HUES64 (cell line): ENCODE data around the gene AP1S3.
A peak's percentile ranks its signal among the peaks of the same experiment; 100 is the strongest.

ENCODE experiments used
- H3K27ac ChIP-seq: 2 replicates; pipeline ENCODE4 v1.7.0; 2013; ENCODE audit warnings: low read depth, low read length, inconsistent platforms
- H3K27me3 ChIP-seq: 2 replicates; pipeline ENCODE4 v1.6.1; 2013; ENCODE audit warnings: mild to moderate bottlenecking, low read length; ENCODE audit not compliant: insufficient read depth
- H3K36me3 ChIP-seq: 2 replicates; pipeline ENCODE4 v1.6.1; 2013; ENCODE audit warnings: mild to moderate bottlenecking, low read length; ENCODE audit not compliant: insufficient read depth
- H3K4me1 ChIP-seq: 2 replicates; pipeline ENCODE4 v1.6.1; 2013; ENCODE audit warnings: mild to moderate bottlenecking, low read length, moderate library complexity; ENCODE audit not compliant: insufficient read depth
- H3K4me3 ChIP-seq: 2 replicates; pipeline ENCODE4 v1.5.1; 2013; ENCODE audit warnings: mild to moderate bottlenecking, low read length, moderate library complexity
- H3K9ac ChIP-seq: 2 replicates; pipeline ENCODE4 v1.6.1; 2013; ENCODE audit warnings: mild to moderate bottlenecking, low read depth, low read length
- H3K9me3 ChIP-seq: 2 replicates; pipeline ENCODE4 v1.6.1; 2013; ENCODE audit warnings: low read depth, low read length; ENCODE audit not compliant: insufficient read depth
- WGBS: fragments of 150-250, 120-280 bp; methylation state at CpG from one replicate; pipeline ENCODE4 v1.1.7; 2013; ENCODE audit warnings: missing lambda C conversion rate; 5-methylcytosine and 5-hydroxymethylcytosine counted together

The AP1S3 gene

DNA sequence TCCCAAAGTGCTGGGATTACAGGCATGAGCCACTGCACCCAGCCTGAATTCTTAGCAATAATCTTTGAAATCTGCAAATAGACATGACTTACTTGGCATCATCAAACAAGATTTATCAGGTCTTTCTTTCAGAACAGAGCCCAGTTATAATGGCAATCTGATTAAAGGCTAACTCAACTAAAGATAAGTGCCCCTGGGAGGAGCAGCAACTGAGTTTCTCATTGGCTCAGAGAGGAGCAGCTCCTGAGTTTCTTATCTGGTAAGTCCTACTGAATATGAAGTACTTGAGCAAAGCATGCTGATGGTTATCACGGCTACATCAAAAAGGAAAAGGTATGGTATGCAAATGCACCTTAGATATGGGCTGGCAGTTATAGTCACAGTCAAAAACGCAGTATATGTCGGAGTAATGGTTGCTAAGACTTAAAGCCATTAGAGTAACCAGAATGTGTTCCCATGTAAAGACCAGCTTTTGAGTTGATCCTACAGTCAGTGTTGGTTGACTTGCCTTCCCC, 15.0 kb upstream of the AP1S3 start:
- Histone ChIP-seq H3K9me3 (peaks cover 5% of the 10 kb centered on the region), H3K4me3 (no peak overlapping the region), H3K4me1 (no peaks in the 10 kb centered on the region), H3K27ac (no peak overlapping the region), H3K27me3 (no peaks in the 10 kb centered on the region), H3K9ac (no peak overlapping the region), H3K36me3 (no peaks in the 10 kb centered on the region)
- WGBS = 89% methylated on average over 3 of the region's 3 CpGs

DNA sequence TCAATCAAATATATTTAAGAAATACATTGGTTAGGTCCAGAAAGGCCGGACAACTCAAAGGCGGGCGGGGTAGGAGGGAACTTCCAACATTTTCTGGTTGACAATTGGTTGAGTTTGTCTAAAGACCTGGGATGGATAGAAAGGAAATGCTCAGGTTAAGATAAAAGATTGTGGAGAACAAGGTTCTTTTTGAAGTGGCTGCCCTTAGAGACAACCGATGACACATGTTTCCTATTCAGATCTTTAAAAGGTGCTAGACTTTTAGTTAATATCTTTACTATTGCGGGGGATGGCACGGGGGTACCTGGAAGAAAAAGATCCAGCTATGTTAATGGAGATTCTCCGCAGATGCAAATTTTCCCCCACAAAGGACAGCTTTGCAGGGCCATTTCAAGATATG, 10.0 kb upstream of the AP1S3 start:
- WGBS = 92% methylated on average over 7 of the region's 7 CpGs
- Histone ChIP-seq H3K9ac (no peak overlapping the region), H3K4me1 (no peaks in the 10 kb centered on the region), H3K27me3 (no peaks in the 10 kb centered on the region), H3K9me3 (peaks cover 5% of the 10 kb centered on the region), H3K4me3 (no peak overlapping the region), H3K27ac (no peak overlapping the region), H3K36me3 (no peaks in the 10 kb centered on the region)

DNA sequence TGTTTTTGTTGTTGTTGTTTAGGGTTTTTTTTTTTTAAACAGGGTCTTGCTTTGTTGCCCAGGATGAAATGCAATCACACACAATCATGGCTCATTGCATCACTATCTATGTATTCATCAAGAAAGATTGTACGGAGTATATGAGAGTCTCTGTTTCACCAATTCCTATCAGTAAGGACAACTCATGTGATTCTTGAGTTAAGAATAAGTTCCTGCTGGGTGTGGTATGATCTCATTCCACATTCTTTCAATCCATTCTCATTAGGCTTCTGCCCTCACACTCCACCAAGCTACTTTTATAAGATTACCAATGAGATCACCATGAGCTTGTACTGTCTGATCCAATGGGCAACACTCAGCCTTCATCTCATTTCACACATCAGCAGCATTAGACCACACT, 9.1 kb upstream of the AP1S3 start:
- Histone ChIP-seq H3K27ac (no peak overlapping the region), H3K27me3 (no peaks in the 10 kb centered on the region), H3K4me3 (no peak overlapping the region), H3K9me3 (peaks cover 5% of the 10 kb centered on the region), H3K4me1 (no peaks in the 10 kb centered on the region), H3K9ac (no peak overlapping the region), H3K36me3 (no peaks in the 10 kb centered on the region)
- WGBS = 100% methylated on average over 1 of the region's 1 CpG

DNA sequence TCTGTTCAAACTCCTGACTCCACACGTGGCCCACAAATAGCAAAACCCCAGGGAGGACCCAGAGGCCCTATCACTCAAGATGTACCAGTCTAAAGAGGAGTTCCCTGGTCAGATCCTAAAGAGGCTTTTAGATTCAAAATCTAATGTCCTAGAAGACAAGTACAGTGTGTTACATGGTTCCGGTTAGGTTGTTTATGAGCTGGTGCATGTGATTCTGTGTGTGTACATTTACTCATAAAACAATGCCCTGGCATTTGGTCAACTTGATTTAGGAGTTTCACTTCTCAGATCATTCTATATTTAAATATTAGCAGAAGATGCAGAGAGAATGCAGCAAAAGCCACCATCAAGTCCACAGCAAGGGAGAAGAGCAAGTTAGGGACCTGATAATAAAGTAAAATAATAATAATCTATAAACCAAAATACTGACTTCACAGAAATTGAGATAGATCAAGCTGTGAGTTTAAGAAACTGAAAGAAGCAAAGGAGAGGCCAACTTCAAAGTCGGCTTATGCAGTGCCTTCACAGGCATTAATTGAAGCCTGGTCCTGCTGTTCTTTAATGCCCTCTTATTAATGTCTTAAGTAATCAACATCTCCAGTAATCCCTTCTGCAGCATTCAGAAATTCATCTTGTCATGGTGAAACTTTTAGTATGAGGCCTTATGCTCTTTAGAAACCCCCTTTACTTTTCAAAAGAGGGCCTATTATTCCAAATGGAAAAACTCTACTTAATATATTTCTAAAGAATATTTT, 4.2 kb upstream of the AP1S3 start:
- no peak overlapping the region for H3K27ac ChIP-seq
- no peaks in the 10 kb centered on the region for H3K9me3 ChIP-seq
- no peak overlapping the region for H3K9ac ChIP-seq
- H3K27me3 ChIP-seq = peaks cover 2% of the 10 kb centered on the region; the same call in 1 of the 2 replicates
- H3K4me1 ChIP-seq = peaks cover 10% of the 10 kb centered on the region
- H3K4me3 ChIP-seq = no peak overlapping the region
- no peaks in the 10 kb centered on the region for H3K36me3 ChIP-seq
- WGBS = 85% methylated on average over 3 of the region's 3 CpGs

DNA sequence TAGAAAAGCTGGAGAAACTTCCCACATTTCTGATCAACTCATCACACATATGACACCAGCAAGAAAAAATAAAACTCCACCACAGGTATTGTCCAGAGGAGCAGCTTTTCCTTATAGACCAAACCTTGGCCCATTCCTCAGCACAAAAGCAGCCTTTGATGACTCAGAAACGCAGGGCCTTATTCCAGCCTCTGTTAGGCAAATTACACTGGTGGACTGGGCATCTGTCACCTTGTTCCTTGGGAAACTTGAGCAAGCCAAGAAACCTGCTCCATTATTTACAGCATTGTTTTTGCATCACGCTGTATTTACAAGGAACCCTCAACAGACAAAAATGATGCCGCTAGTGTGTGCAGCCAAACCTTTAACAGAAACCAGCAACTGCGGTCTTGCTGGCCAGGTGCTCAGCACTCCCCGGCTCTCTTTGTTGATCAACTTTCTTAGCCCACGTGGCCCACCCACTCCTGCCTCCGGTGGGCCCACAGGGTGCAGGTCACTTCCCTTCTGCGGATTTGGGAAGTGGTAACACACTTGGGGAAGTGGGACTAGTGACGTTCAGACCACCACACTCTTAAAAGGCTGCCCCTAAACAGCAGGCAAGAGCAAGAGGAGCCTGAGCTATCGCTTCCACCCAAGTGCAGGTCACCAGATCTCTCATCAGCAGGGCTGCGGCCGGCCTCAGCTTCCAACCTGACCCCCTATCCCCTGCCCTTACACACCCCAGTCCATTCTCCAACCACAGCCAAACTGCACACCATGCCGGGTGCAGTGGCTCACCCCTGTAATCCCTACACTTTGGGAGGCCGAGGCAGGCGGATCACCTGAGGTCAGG, 1.5 kb downstream of the AP1S3 start:
- no peak overlapping the region for H3K27ac ChIP-seq
- peak overlapping the region; percentile 84; the same call in 1 of the 2 replicates for H3K4me3 ChIP-seq
- H3K9me3 ChIP-seq = no peaks in the 10 kb centered on the region
- H3K4me1 ChIP-seq = peaks cover 29% of the 10 kb centered on the region
- no peak overlapping the region for H3K9ac ChIP-seq
- no peaks in the 10 kb centered on the region for H3K36me3 ChIP-seq
- 79% methylated on average over 15 of the region's 15 CpGs for WGBS
- peaks cover 4% of the 10 kb centered on the region; the same call in 1 of the 2 replicates for H3K27me3 ChIP-seq

DNA sequence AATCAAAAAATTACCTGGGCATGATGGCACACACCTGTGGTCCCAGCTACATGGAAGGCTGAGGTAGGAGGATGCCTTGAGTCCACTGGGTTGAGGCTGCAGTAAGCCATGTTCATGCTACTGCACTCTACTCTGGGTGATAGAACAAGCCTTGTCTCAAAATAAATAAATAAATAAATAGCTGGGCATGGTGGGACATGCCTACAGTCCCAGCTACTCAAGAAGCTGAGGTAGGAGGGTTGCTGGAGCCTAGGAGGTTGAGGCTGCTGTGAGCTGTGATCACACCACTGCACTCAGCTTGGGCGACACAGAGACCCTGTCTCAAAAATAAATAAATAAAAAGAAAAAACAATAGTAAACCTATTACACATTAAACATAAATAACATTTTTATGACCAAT, 3.0 kb downstream of the AP1S3 start:
- no peak overlapping the region for H3K27ac ChIP-seq

DNA sequence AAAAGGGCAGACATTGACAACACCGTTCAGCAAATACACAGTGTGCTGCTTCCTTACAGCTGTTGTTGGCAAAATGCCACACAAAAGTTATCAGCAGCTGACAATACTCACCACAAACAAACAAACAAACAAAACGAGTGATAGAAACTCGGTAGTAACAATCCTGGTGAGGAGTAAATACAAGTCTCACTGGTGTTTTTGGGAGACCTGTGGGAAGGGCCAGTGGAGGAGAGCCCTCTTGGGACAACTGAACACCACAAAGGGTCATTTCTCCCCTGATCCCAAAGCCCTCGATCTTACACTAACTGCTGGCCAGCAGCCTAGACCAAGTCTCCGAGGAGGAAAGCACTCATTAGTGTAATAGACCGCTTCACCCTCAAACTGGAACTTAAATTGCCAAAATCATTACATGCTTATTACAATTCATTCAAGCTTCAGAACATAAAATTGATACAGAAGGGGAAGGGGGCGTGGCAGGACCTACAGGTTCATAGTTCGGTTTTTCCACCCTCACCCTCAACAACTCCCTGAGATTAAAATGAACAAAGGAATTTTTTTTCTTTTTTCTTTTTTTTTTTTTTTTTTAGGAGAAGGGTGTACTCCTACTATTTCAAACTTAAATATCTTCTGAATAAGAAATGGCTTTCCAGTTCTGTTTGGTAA, 5.0 kb downstream of the AP1S3 start:
- Histone ChIP-seq H3K9ac (no peak overlapping the region), H3K27ac (no peak overlapping the region)

More for the DNA sequence above, 3.0 kb downstream of the AP1S3 start:
- Histone ChIP-seq H3K9ac (no peak overlapping the region), H3K4me1 (peaks cover 29% of the 10 kb centered on the region), H3K27me3 (peaks cover 4% of the 10 kb centered on the region; the same call in 1 of the 2 replicates), H3K9me3 (no peaks in the 10 kb centered on the region), H3K4me3 (no peak overlapping the region), H3K36me3 (no peaks in the 10 kb centered on the region)
- WGBS = no CpG with 5 or more reads among the region's 1 CpG

DNA sequence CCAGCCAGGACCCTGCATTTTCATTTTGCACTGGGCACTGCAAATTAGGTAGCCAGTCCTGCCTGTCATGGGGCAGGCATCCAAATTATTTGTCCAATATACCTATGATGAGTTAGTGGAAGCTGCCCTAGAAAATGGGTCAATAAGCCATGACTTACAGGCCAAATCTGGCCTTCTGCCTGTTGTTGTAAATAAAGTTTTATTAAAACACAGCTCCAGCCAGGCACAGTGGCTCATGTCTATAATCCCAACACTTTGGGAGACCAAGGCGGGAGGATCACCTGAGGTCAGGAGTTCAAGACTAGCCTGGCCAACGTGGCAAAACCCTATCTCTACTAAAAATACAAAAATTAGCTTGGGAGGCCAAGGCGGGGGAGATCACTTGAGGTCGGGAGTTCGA, 8.3 kb downstream of the AP1S3 start:
- Histone ChIP-seq H3K27ac (no peak overlapping the region), H3K4me3 (no peak overlapping the region), H3K9me3 (no peaks in the 10 kb centered on the region), H3K9ac (no peak overlapping the region), H3K36me3 (no peaks in the 10 kb centered on the region), H3K4me1 (peaks cover 14% of the 10 kb centered on the region), H3K27me3 (no peaks in the 10 kb centered on the region)
- WGBS = 92% methylated on average over 5 of the region's 5 CpGs

More for the DNA sequence above, 5.0 kb downstream of the AP1S3 start:
- WGBS = 90% methylated on average over 6 of the region's 8 CpGs
- Histone ChIP-seq H3K36me3 (no peaks in the 10 kb centered on the region), H3K27me3 (peaks cover 4% of the 10 kb centered on the region; the same call in 1 of the 2 replicates), H3K4me1 (peaks cover 20% of the 10 kb centered on the region), H3K9me3 (no peaks in the 10 kb centered on the region), H3K4me3 (no peak overlapping the region)

DNA sequence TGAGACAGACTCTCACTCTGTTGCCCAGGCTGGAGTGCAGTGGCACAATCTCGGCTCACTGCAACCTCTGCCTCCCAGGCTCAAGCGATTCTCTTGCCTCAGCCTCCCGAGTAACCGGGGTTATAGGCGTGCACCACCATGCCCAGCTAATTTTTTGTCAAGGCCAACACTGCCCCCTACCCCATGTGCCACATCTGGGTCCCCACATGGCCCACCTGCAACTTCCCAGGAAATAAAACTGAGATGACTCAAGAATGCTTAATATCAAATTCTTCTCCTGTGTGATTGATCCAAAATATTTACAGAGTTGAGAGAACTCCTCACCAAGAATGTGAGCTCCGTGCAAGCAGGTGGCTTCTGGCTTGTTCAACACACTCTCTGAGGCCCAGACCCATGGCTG, 9.1 kb downstream of the AP1S3 start:
- H3K9ac ChIP-seq = no peak overlapping the region
- WGBS = 96% methylated on average over 6 of the region's 6 CpGs
- no peak overlapping the region for H3K27ac ChIP-seq
- no peak overlapping the region for H3K4me3 ChIP-seq
- no peaks in the 10 kb centered on the region for H3K9me3 ChIP-seq
- no peaks in the 10 kb centered on the region for H3K36me3 ChIP-seq
- no peaks in the 10 kb centered on the region for H3K27me3 ChIP-seq
- peaks cover 11% of the 10 kb centered on the region for H3K4me1 ChIP-seq

DNA sequence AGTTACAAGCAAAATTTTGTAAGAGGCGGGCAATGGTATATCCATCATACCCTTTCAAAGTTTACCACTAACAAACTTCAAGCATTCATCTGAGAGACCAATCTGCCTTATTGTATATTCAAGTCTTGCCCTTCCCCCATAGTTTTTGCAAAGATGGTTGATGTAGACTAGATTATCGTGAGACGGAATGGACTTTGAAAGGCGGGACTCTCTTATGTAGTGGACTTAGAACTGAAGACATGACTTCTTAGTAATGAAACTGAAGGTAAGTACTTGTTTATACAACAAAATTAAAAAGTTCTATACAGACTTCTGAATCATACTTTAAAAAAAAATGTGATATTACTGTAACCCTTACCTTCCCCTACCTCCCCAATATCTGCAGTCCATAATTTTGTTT, 10.4 kb downstream of the AP1S3 start:
- no peaks in the 10 kb centered on the region for H3K36me3 ChIP-seq

DNA sequence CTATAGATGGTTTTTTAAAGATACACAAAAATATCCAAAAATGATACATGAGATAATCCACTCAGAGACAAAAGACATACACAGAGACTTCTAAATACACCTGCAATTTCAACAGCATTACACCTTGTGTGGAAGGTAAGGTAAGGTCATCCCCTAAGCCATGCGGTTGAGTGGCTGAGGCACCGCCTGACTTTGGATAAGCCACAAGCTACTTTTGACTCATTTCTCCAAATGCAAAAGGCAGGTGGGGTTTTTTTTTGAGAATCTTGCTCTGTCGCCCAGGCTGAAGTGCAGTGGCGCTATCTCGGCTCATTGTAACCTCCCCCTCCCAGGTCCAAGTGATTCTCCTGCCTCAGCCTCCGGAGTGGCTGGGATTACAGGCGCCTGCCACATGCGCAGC, 13.1 kb downstream of the AP1S3 start:
- H3K27ac ChIP-seq = no peak overlapping the region
- H3K4me3 ChIP-seq = no peak overlapping the region
- H3K4me1 ChIP-seq = 0 out of 2 replicates have a peak, but pooled peaks cover 3% of the 10 kb centered on the region
- WGBS = 96% methylated on average over 8 of the region's 8 CpGs
- no peaks in the 10 kb centered on the region for H3K9me3 ChIP-seq
- no peaks in the 10 kb centered on the region for H3K27me3 ChIP-seq
- H3K36me3 ChIP-seq = no peaks in the 10 kb centered on the region
- H3K9ac ChIP-seq = no peak overlapping the region

More for the DNA sequence above, 10.4 kb downstream of the AP1S3 start:
- Histone ChIP-seq H3K9me3 (no peaks in the 10 kb centered on the region), H3K27me3 (no peaks in the 10 kb centered on the region), H3K4me1 (no peaks in the 10 kb centered on the region), H3K4me3 (no peak overlapping the region), H3K9ac (no peak overlapping the region), H3K27ac (no peak overlapping the region)
- 48% methylated on average over 4 of the region's 4 CpGs for WGBS
